DMS79 treated with DMSO at 0.1 percent for 48 hours (cell line): Measurements from ENCODE around the gene MOBP.
A peak's percentile ranks its signal among the peaks of the same experiment; 100 is the strongest.
"Not testable (repeated sequence)": the region's sequence is repeated elsewhere in the genome, so short reads cannot be mapped to it uniquely, and the experiment has no call there.

Experiments
- DNase-seq: peaks from one replicate; lab custom pipeline; 2025; lab: John Stamatoyannopoulos, UW

MOBP gene

GRCh38 chr3:39467394-39468107 lies at the start of gene MOBP:
Gene MOBP, plus strand, starts transcription at chr3:39467680. Its CDS starts 34,390 bp downstream, at chr3:39502070.
- DNase-seq, result no peak

- DNase-seq, result not testable (repeated sequence)
Observed at GRCh38 chr3:39418556-39419225, 48.8 kb upstream of the MOBP start.

GRCh38 chr3:39419742-39420315 lies 47.7 kb upstream of the MOBP start:
- no peak for DNase-seq

GRCh38 chr3:39420543-39420942 lies 46.9 kb upstream of the MOBP start:
- no peak for DNase-seq

GRCh38 chr3:39423436-39423970 lies 44.0 kb upstream of the MOBP start:
- DNase-seq, result no peak

- no peak for DNase-seq
Observed at GRCh38 chr3:39426312-39426711, 41.2 kb upstream of the MOBP start.

- no peak for DNase-seq
Observed at GRCh38 chr3:39427506-39427905, 40.0 kb upstream of the MOBP start.

- no peak for DNase-seq
Observed at GRCh38 chr3:39428745-39429201, 38.7 kb upstream of the MOBP start.

- no peak for DNase-seq
Observed at GRCh38 chr3:39429466-39429865, 38.0 kb upstream of the MOBP start.

GRCh38 chr3:39432342-39432741 lies 35.1 kb upstream of the MOBP start:
- DNase-seq, result no peak

- DNase-seq, result no peak
Observed at GRCh38 chr3:39433642-39434041, 33.8 kb upstream of the MOBP start.

GRCh38 chr3:39434574-39434973 lies 32.9 kb upstream of the MOBP start:
- no peak for DNase-seq

GRCh38 chr3:39435006-39435748 lies 32.3 kb upstream of the MOBP start:
- DNase-seq, result no peak

- no peak for DNase-seq
Observed at GRCh38 chr3:39438880-39439279, 28.6 kb upstream of the MOBP start.

GRCh38 chr3:39440316-39440715 lies 27.2 kb upstream of the MOBP start:
- DNase-seq, result no peak

GRCh38 chr3:39443530-39443929 lies 23.9 kb upstream of the MOBP start:
- DNase-seq, result no peak

- DNase-seq, result no peak
Observed at GRCh38 chr3:39445927-39446326, 21.6 kb upstream of the MOBP start.

- no peak for DNase-seq
Observed at GRCh38 chr3:39446444-39446843, 21.0 kb upstream of the MOBP start.

- DNase-seq, result peak; percentile 36
Observed at GRCh38 chr3:39447637-39448483, 19.6 kb upstream of the MOBP start.

GRCh38 chr3:39448506-39449233 lies 18.8 kb upstream of the MOBP start:
- peak; percentile 10 for DNase-seq

- no peak for DNase-seq
Observed at GRCh38 chr3:39449796-39450195, 17.7 kb upstream of the MOBP start.
